Measurements from ENCODE around the gene GLRB. TPM values are rescaled to one million over a fixed set of nuclear protein-coding genes. Genes with fewer than 3 reads are reported as not detected.
A peak's percentile ranks its signal among the peaks of the same experiment; 100 is the strongest.
"Not testable (repeated sequence)": the region's sequence is repeated elsewhere in the genome, so short reads cannot be mapped to it uniquely, and the experiment has no call there.

GLRB gene
- total RNA-seq, 1 experiment from 2014 or later, result 4.2 TPM

GRCh38 chr4:157127571-157127970 is 51.6 kb downstream of the GLRB start:
- no peak for DNase-seq (ENCODE audit: low spot score)

DNA sequence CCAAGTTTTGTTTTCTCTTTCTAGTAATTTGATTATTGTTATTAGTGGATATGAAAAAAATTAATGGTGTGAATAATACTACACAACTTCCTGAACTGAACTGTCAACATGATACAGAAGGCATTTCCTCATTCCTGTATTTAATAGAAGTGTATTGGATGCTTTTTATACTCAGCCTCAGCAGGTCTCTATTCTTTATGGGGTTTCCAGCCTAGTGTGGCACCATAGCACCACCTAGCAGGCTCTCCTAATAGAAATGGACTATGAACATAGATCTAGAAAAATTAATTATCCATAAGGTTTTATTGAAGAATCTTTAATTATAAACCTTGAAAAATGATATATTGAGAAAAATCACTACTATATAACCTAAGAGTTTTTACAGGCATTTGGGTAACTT is 52.4 kb downstream of the GLRB start:
- DNase-seq (ENCODE audit: low spot score), result peak; percentile 23

DNA sequence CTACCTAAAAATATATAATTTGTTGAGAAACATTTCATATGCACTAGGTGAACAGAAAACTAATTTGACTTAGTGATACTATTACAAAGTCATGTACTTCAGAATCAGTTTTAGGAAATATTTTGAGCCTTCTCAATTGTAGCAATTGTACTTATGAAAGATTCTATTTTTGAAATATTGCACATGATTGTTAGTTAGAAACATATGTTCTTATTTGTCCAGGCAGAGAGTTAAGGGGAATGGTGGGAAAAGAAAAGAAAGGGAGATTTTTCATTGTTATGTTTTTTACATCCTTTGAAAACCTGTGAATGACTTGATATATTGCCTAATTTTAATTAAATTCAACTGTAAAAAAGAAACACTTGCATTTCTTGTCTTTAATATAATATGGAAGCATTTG is 66.0 kb downstream of the GLRB start:
- no peak for DNase-seq (ENCODE audit: low spot score)

DNA sequence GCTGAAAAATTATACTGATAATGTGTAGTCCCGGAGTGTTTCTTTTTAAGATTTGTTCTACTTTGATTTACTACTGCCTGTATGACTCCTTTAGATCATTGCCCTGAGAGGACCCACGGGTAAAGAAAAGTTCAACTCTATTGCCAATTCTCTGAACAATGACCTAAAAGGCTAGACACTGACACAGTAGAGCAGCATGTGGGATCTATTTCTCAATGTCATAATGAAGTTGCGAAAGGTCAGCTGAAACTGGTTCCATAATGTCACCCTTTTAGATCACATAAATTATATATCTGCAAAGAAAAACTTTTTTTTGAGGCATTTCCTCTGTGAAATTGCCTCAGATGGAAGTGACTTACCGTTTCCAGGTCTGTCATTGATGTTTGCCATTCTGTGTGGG is 67.4 kb downstream of the GLRB start:
- no peak for DNase-seq (ENCODE audit: low spot score)

- DNase-seq (ENCODE audit: low spot score), result no peak
Observed at GRCh38 chr4:157151711-157152110, 75.8 kb downstream of the GLRB start.

DNA sequence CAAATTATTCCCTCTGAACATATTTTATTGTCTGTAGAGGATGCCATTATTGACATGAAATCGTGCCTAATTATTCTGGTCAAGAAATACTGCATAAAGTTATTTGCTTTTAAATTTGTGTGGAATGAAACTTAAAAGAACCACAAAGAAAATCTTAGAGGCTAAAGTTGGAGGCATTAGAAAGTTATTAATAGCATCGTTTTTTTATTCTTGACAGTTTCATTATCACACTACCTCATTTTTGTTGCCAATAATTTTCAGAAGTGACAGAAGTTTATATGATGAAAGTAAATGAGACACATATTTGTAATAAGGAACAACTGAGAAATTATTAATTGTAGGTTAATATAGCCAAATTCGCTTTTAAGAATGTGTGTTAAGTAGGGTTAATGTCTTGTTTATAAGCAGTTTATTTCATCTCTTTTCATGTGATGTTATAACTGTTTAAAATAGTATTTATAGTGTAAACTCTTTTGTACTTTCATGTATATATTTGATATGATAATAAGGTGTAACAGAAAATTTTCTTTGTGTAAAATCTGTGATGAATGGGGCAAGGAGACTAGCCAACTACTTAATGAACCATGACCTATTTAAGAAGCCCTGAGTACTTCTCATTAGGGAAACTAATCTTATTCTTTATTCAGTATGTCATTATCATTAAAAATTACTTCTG is 90.1 kb downstream of the GLRB start:
- no peak for DNase-seq (ENCODE audit: low spot score)

GRCh38 chr4:157170321-157170720 is 94.4 kb downstream of the GLRB start:
- no peak for DNase-seq (ENCODE audit: low spot score)

- no peak for DNase-seq (ENCODE audit: low spot score)
Observed at GRCh38 chr4:157172011-157172410, 96.1 kb downstream of the GLRB start.

GRCh38 chr4:157180268-157180667 is 104.3 kb downstream of the GLRB start:
- DNase-seq (ENCODE audit: low spot score), result not testable (repeated sequence)

- no peak for DNase-seq (ENCODE audit: low spot score)
Observed at GRCh38 chr4:157184300-157184699, 108.3 kb downstream of the GLRB start.

- no peak for DNase-seq (ENCODE audit: low spot score)
Observed at GRCh38 chr4:157185363-157185762, 109.4 kb downstream of the GLRB start.

DNA sequence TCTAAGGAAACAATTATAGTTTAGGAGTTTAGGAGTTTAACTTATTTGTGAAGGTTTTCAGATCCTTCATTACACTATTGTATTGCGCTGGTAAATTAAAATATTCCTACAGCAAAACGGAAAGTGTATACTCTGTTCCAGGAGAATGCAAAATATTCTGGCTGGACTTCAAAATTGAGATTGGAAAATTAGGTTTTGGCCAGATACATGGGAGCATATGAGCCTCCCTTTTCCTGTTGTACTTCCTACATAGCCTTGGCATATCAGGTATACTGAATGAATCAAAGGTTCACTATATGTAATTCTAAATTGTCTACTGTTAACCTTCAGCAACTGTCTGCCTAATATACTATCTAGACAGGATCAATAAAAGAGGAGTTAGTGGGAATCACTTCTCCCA is 119.4 kb downstream of the GLRB start:
- DNase-seq (ENCODE audit: low spot score), result no peak

DNA sequence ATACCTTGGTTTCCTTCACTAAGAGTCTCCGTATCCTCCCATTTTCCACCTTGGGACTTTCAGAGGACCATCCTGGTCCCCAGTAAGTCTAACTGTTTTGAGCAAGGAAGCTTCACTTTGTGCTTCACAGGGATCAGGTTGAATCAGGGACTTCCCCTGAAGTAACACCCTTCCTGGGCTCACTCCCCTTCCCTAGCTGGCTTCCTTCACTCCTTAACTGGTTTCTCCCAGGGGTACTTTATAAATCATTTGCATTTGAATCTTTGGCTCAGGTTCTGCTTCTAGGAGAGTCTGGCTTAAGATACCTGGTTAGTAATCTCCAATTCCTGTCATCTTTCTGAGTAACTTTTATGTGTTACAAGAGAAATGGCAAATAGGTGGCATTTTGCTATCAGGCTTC is 120.1 kb downstream of the GLRB start:
- DNase-seq (ENCODE audit: low spot score), result no peak

- peak; percentile 41 for DNase-seq (ENCODE audit: low spot score)
Observed at GRCh38 chr4:157204634-157205244, 128.8 kb downstream of the GLRB start.

GRCh38 chr4:157217708-157218107 is 141.8 kb downstream of the GLRB start:
- DNase-seq (ENCODE audit: low spot score), result no peak

DNA sequence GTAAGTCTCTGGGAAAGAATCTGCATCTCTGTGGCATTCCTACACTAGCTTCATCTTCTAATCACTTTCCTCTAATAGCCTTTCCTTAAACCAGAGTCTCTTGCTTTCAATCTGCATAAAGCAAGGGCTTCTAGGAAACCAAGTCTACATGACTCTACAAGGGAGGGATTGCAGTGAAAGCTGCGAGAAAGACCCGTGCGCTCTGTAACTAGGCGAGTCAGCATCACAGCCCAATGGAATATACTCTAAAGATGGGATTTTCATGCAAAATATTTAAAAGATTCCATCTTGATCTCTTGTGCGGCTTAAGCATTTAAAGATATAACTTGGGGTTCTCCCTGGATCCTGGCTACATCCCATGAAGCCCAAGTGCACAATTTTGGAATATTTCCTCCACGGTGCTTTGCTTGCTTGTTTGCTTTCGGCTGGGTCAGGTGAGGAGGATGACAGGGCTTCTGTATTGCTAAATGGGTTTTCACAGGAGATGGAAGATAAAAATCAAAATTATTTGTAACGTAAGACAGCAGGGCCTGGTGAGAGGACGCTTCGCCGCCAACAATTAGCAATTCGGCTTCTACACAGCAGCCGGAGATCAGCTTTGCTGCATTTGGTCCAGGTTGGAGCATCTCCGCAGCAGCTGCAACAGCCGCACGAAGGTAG is 143.9 kb downstream of the GLRB start:
- no peak for DNase-seq (ENCODE audit: low spot score)

DNA sequence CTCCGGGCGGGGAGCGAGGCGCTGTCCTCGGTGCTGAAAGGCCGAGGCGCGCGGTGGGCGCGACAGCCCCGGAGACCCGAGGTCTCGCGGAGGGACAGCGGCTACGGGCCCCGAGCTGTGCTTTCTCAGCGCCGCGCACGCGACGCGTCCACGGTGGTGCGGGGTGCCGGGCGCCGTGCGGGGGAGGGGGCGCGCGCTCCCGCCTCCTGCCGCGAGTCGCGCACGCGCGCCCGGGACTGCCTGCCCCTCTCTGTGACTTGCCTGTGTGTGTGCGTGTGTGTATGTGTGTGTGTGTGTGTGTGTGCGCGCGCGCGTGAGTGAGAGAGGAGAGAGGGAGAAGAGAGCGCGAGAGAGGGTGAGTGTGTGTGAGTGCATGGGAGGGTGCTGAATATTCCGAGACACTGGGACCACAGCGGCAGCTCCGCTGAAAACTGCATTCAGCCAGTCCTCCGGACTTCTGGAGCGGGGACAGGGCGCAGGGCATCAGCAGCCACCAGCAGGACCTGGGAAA is 144.5 kb downstream of the GLRB start, which contains the start of gene GRIA2:
Gene GRIA2, plus strand, starts transcription at position 358 of the 511 bp plus-strand sequence. CDS start 315 bp downstream, outside the sequence.
- DNase-seq (ENCODE audit: low spot score), result peak; percentile 38

DNA sequence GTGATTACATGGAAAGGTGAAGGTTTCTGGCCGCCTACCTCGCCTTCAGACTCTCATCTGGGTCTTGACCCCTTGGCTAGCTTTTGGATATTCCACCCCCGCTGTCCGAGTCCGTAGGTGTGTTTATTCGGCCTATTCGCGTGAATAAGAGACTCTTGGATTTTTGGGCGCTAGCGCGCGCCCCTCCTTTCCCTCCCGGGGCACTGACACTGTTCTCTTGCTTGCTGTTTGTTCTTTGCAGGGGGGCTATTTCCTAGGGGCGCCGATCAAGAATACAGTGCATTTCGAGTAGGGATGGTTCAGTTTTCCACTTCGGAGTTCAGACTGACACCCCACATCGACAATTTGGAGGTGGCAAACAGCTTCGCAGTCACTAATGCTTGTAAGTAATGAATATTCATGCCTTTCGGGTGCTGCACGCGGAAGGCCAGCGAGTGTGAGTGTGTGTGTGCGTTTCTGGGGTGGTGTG is 145.5 kb downstream of the GLRB start:
- DNase-seq (ENCODE audit: low spot score), result no peak
